SK-N-SH (cell line): Measurements from ENCODE around the gene CFTR. TPM values are rescaled to one million over a fixed set of nuclear protein-coding genes. Genes with fewer than 3 reads are reported as not detected.

Experiments
- CTCF ChIA-PET: fragments of 300-600, 350-600 bp; formaldehyde crosslinking; extraction: SDS; loops from one replicate; lab custom pipeline; 2021; lab: Yijun Ruan, JAX
- POLR2A ChIA-PET: fragments of 350-600 bp; sonication (Branson Sonifier 250); formaldehyde crosslinking; extraction: SDS; loops from one replicate; lab custom pipeline; 2020; ENCODE audit warnings: antibody characterized with exemption, inconsistent platforms; lab: Yijun Ruan, JAX
- DNase-seq: peaks from one replicate; pipeline ENCODE4 v3.0.0; 2012
- H2AFZ ChIP-seq: fragments of 200-600 bp; sonication (generic); 2 replicates; pipeline ENCODE4 v1.8.1; 2016; ENCODE audit warnings: antibody characterized with exemption, mild to moderate bottlenecking, low read depth
- H3F3A ChIP-seq: fragments of 200-600 bp; sonication (generic); replicated peaks from 2 replicates; pipeline ENCODE3; 2016; ENCODE audit warnings: antibody characterized with exemption, mild to moderate bottlenecking; ENCODE audit not compliant: insufficient read depth
- H3K27ac ChIP-seq, 2 experiments: fragments of 200-500 bp in 1 of 2; fragments of 200-600 bp in 1 of 2; sonication (Bioruptor generic) in 1 of 2; sonication (generic), shearing (Covaris generic) in 1 of 2; 2 replicates each; pipeline versions ENCODE4 v1.5.1 to v1.6.1; 2014 to 2016; ENCODE audit warnings: low read depth in 2 of 2, inconsistent platforms in 1 of 2, low read length in 1 of 2, mild to moderate bottlenecking in 1 of 2, mixed read lengths in 1 of 2
- H3K27me3 ChIP-seq: fragments of 200-600 bp; sonication (generic), shearing (Covaris generic); 2 replicates; pipeline ENCODE4 v1.6.1; 2016; ENCODE audit warnings: mixed run types; ENCODE audit not compliant: insufficient read depth
- H3K36me3 ChIP-seq, 2 experiments: fragments of 200-500 bp in 1 of 2; fragments of 200-600 bp in 1 of 2; sonication (Bioruptor generic) in 1 of 2; sonication (generic) in 1 of 2; replicated peaks in 1 of 2; 2 replicates each; pipeline versions ENCODE3 to v1.5.1; 2014 to 2016; ENCODE audit warnings: low read length in 1 of 2, mild to moderate bottlenecking in 1 of 2; ENCODE audit not compliant: insufficient read depth in 2 of 2, control insufficient read depth in 1 of 2
- H3K4me1 ChIP-seq, 2 experiments: fragments of 200-500 bp in 1 of 2; fragments of 200-600 bp in 1 of 2; sonication (Bioruptor generic) in 1 of 2; sonication (generic), shearing (Covaris generic) in 1 of 2; 2 replicates each; pipeline versions ENCODE4 v1.5.1 to v1.6.1; 2014 to 2016; ENCODE audit warnings: low read depth in 1 of 2, low read length in 1 of 2, mixed run types in 1 of 2; ENCODE audit not compliant: insufficient read depth in 2 of 2, control insufficient read depth in 1 of 2
- H3K4me2 ChIP-seq: fragments of 200-600 bp; sonication (generic), shearing (Covaris generic); 2 replicates; pipeline ENCODE4 v1.6.1; 2017; ENCODE audit warnings: mixed run types
- H3K4me3 ChIP-seq, 2 experiments: fragments of 200-500 bp in 1 of 2; fragments of 200-600 bp in 1 of 2; sonication (Bioruptor generic) in 1 of 2; sonication (generic), shearing (Covaris generic) in 1 of 2; 2 replicates each; pipeline versions ENCODE4 v1.5.1 to v1.8.1; 2014 to 2016; ENCODE audit warnings: low read depth in 2 of 2, inconsistent platforms in 1 of 2, low read length in 1 of 2, mild to moderate bottlenecking in 1 of 2, mixed read lengths in 1 of 2, moderate library complexity in 1 of 2
- H3K79me2 ChIP-seq: fragments of 200-600 bp; sonication (generic); 2 replicates; pipeline ENCODE4 v1.8.1; 2017; ENCODE audit warnings: mild to moderate bottlenecking; ENCODE audit not compliant: insufficient read depth
- H3K9ac ChIP-seq: fragments of 200-600 bp; sonication (generic); 2 replicates; pipeline ENCODE4 v1.6.1; 2017; ENCODE audit warnings: mixed run types
- H3K9me2 ChIP-seq: fragments of 200-600 bp; sonication (generic); 2 replicates; pipeline ENCODE4 v1.6.1; 2017; ENCODE audit warnings: mixed run types
- H3K9me3 ChIP-seq: fragments of 200-600 bp; sonication (generic); 2 replicates; pipeline ENCODE4 v1.6.1; 2017; ENCODE audit warnings: mixed run types, mild to moderate bottlenecking, moderate library complexity
- H4K20me1 ChIP-seq: fragments of 200-600 bp; sonication (generic); 2 replicates; pipeline ENCODE4 v1.6.1; 2017; ENCODE audit warnings: mild to moderate bottlenecking, mixed run types; ENCODE audit not compliant: insufficient read depth
- CHD2 ChIP-seq: fragments of 150-350 bp; IDR thresholded peaks from 2 replicates; pipeline ENCODE4 v1.6.1; 2018; ENCODE audit warnings: low read length; ENCODE audit not compliant: partially characterized antibody
- CTCF ChIP-seq: fragments of 200-600 bp; sonication (generic); IDR thresholded peaks from 2 replicates; pipeline ENCODE4 v1.6.1; 2017; ENCODE audit warnings: antibody characterized with exemption, mild to moderate bottlenecking, moderate library complexity
- ELF1 ChIP-seq: IDR thresholded peaks from 2 replicates; pipeline ENCODE4 v1.4.0; 2012
- FOSL2 ChIP-seq: IDR thresholded peaks from 2 replicates; pipeline ENCODE4 v1.4.0; 2012; ENCODE audit warnings: low read depth, mild to moderate bottlenecking, moderate library complexity, borderline replicate concordance
- FOXJ3 ChIP-seq: sonication (generic); formaldehyde crosslinking; IDR thresholded peaks from 2 replicates; pipeline ENCODE4 v1.5.1; 2020; ENCODE audit warnings: mild to moderate bottlenecking, missing genetic modification reagents
- FOXM1 ChIP-seq: IDR thresholded peaks from 2 replicates; pipeline ENCODE4 v1.4.0; 2012; ENCODE audit warnings: low read depth, mild to moderate bottlenecking
- JUND ChIP-seq: IDR thresholded peaks from 2 replicates; pipeline ENCODE4 v1.4.0; 2012
- MXI1 ChIP-seq: IDR thresholded peaks from 2 replicates; pipeline ENCODE4 v1.6.1; 2012; ENCODE audit warnings: mild to moderate bottlenecking, low read depth, low read length, improper control_type of control experiment
- NFIC ChIP-seq: IDR thresholded peaks from 2 replicates; pipeline ENCODE4 v1.4.0; 2012; ENCODE audit warnings: borderline replicate concordance
- REST ChIP-seq: IDR thresholded peaks from 2 replicates; pipeline ENCODE4 v1.6.1; 2012; ENCODE audit warnings: mild to moderate bottlenecking, low read depth, low read length, moderate library complexity
- USF1 ChIP-seq: IDR thresholded peaks from 2 replicates; pipeline ENCODE4 v1.4.0; 2012; ENCODE audit warnings: low read depth, borderline replicate concordance
- WGBS: methylation state at CpG from one replicate; pipeline ENCODE4 v1.1.6; 2017; ENCODE audit warnings: low lambda C conversion rate; 5-methylcytosine and 5-hydroxymethylcytosine counted together
- polyA plus RNA-seq, 3 experiments: library from polyadenylated mRNA; depleted of rRNA; stranded (reverse); fragments of >200 nt; gene quantifications; 2 replicates each; pipeline ENCODE4 v1.2.3, GENCODE V29; 2012

Gene CFTR
- polyA plus RNA-seq, 1 of the 3 experiments (the other 2 are of a cell fraction), result not detected

GRCh38 chr7:117674617-117675016, 194.8 kb downstream of the CFTR start:
- Histone ChIP-seq H3K27me3 (peaks cover 48% of the 10 kb centered on the region; the same call in 1 of the 2 replicates), H3K4me3 (no peak overlapping the region), H3K9me3 (no peaks in the 10 kb centered on the region), H4K20me1 (no peaks in the 10 kb centered on the region), H3K79me2 (no peaks in the 10 kb centered on the region), H3F3A (no peaks in the 10 kb centered on the region), H3K4me1 (no peaks in the 10 kb centered on the region), H3K9ac (no peak overlapping the region), H3K9me2 (no peaks in the 10 kb centered on the region), H3K36me3 (no peaks in the 10 kb centered on the region), H3K4me2 (no peak overlapping the region), H2AFZ (no peak overlapping the region), H3K27ac (no peak overlapping the region)
- CTCF ChIA-PET, result no interaction called here
- TF ChIP-seq NFIC (no peak), CTCF (no peak), MXI1 (no peak), USF1 (no peak)
- POLR2A ChIA-PET, result no interaction called here
- WGBS, result under 1% methylated on average over 3 of the region's 3 CpGs
- no peak for DNase-seq

GRCh38 chr7:117675497-117676435, 195.9 kb downstream of the CFTR start:
- TF ChIP-seq JUND (no peak), CHD2 (no peak), REST (no peak), FOSL2 (no peak), FOXJ3 (CRISPR knock-in tag) (no peak), NFIC (no peak), ELF1 (no peak), FOXM1 (no peak)
- TF ChIP-seq, all 33 proteins: peak for 0
- ChIA-PET CTCF (interaction anchor here (1.1 to 1.3 kb wide), 3 partner anchors 11 to 275 kb away, joined by 3 read pairs; no protein-coding TSS in a partner anchor), POLR2A (no interaction called here)
- Histone ChIP-seq H3K27ac (no peak overlapping the region), H3K4me3 (no peak overlapping the region), H4K20me1 (no peaks in the 10 kb centered on the region), H3K27me3 (peaks cover 52% of the 10 kb centered on the region; the same call in 1 of the 2 replicates), H3K4me1 (no peaks in the 10 kb centered on the region), H3K9ac (no peak overlapping the region), H3K9me3 (no peaks in the 10 kb centered on the region), H3F3A (no peaks in the 10 kb centered on the region), H3K79me2 (no peaks in the 10 kb centered on the region), H3K9me2 (no peaks in the 10 kb centered on the region), H3K4me2 (no peak overlapping the region), H2AFZ (no peak overlapping the region), H3K36me3 (no peaks in the 10 kb centered on the region)
- no peak for DNase-seq
- 7% methylated on average over 3 of the region's 3 CpGs for WGBS
